ENCODE results near the gene NOTCH1.
"Not testable (repeated sequence)": the region's sequence is repeated elsewhere in the genome, so short reads cannot be mapped to it uniquely, and the experiment has no call there.

The NOTCH1 gene

GRCh38 chr9:136577941-136578625 lies 32.2 kb upstream of the NOTCH1 start:
- Histone ChIP-seq H2BK5ac (ENCODE audit: low read length) (peak overlapping the region; percentile 77), H2AFZ (ENCODE audit: low read length) (no peak overlapping the region), H2BK15ac (ENCODE audit: low read length) (peak overlapping the region; percentile 86), H4K91ac (ENCODE audit: low read depth, low read length, poor library complexity) (no peak overlapping the region), H3K36me3 (replicated peaks in 1 of 2; ENCODE audit: control insufficient read depth in 2 of 2, insufficient read depth in 2 of 2, low read length in 2 of 2) (no peaks in the 10 kb centered on the region), H3K9ac (ENCODE audit: low read depth, low read length, poor library complexity) (no peak overlapping the region), H2BK12ac (ENCODE audit: low read length) (no peak overlapping the region), H3K9me3 (replicated peaks in 1 of 2; ENCODE audit: control insufficient read depth in 2 of 2, insufficient read depth in 1 of 2, low read depth in 1 of 2, low read length in 2 of 2) (peaks cover 0 to 2% of the 10 kb centered on the region in 2 donors), H3K18ac (ENCODE audit: low read length) (peak overlapping the region; percentile 77), H2AK5ac (ENCODE audit: low read depth, low read length) (peak overlapping the region; percentile 90), H3K4me2 (ENCODE audit: insufficient read depth, low read length, poor library complexity, severe bottlenecking) (no peak overlapping the region), H2BK120ac (ENCODE audit: low read depth, low read length) (no peak overlapping the region), H3K4ac (ENCODE audit: low read length) (no peak overlapping the region), H3K14ac (ENCODE audit: low read length) (no peak overlapping the region), H3K4me1 (ENCODE audit: control insufficient read depth in 2 of 2, insufficient read depth in 1 of 2, low read depth in 1 of 2, low read length in 2 of 2) (peaks cover 13 to 16% of the 10 kb centered on the region in 2 donors), H4K8ac (ENCODE audit: low read depth, low read length) (no peak overlapping the region), H3K23ac (ENCODE audit: low read depth, low read length, poor library complexity) (peak overlapping the region; percentile 52), H3K79me1 (ENCODE audit: low read depth, low read length) (no peaks in the 10 kb centered on the region), H3K4me3 (ENCODE audit: low read length in 2 of 2) (no peak overlapping the region), H3K27ac (replicated peaks; ENCODE audit: low read length) (peak overlapping the region; percentile 50), H3K27me3 (ENCODE audit: control insufficient read depth in 3 of 3, insufficient read depth in 3 of 3, low read depth in 1 of 3, low read length in 3 of 3) (no peaks in the 10 kb centered on the region)
- WGBS, 2 donors (ENCODE audit: extremely low coverage in 2 of 2, insufficient read length in 2 of 2, insufficient replicate concordance in 1 of 2) = no CpG with 5 or more reads among the region's 27 CpGs
- DNase-seq (ENCODE audit: low spot score) = no peak

- H3K9me3 ChIP-seq (replicated peaks in 1 of 2; ENCODE audit: control insufficient read depth in 2 of 2, insufficient read depth in 1 of 2, low read depth in 1 of 2, low read length in 2 of 2) = no peaks in the 10 kb centered on the region
- H3K18ac ChIP-seq (ENCODE audit: low read length) = peak overlapping the region; percentile 93
- H2AFZ ChIP-seq (ENCODE audit: low read length) = no peak overlapping the region
- no peaks in the 10 kb centered on the region for H3K27me3 ChIP-seq (ENCODE audit: control insufficient read depth in 3 of 3, insufficient read depth in 3 of 3, low read depth in 1 of 3, low read length in 3 of 3)
- no peak for DNase-seq (ENCODE audit: low spot score)
- H2BK120ac ChIP-seq (ENCODE audit: low read depth, low read length) = peak overlapping the region; percentile 92
- peak overlapping the region; percentile 99 for H2BK15ac ChIP-seq (ENCODE audit: low read length)
- no peak overlapping the region for H3K9ac ChIP-seq (ENCODE audit: low read depth, low read length, poor library complexity)
- H3K4me1 ChIP-seq (ENCODE audit: control insufficient read depth in 2 of 2, insufficient read depth in 1 of 2, low read depth in 1 of 2, low read length in 2 of 2) = peaks cover 28 to 29% of the 10 kb centered on the region in 2 donors
- no peak overlapping the region for H4K8ac ChIP-seq (ENCODE audit: low read depth, low read length)
- no peak overlapping the region for H3K4me3 ChIP-seq (ENCODE audit: low read length in 2 of 2)
- peak overlapping the region; percentile 78 for H2BK5ac ChIP-seq (ENCODE audit: low read length)
- peak overlapping the region; percentile 85 for H3K4ac ChIP-seq (ENCODE audit: low read length)
- WGBS, 2 donors (ENCODE audit: extremely low coverage in 2 of 2, insufficient read length in 2 of 2, insufficient replicate concordance in 1 of 2) = no CpG with 5 or more reads among the region's 8 CpGs
- peak overlapping the region; percentile 39 for H4K91ac ChIP-seq (ENCODE audit: low read depth, low read length, poor library complexity)
- H3K23ac ChIP-seq (ENCODE audit: low read depth, low read length, poor library complexity) = no peak overlapping the region
- H2BK12ac ChIP-seq (ENCODE audit: low read length) = peak overlapping the region; percentile 82
- H3K79me1 ChIP-seq (ENCODE audit: low read depth, low read length) = no peaks in the 10 kb centered on the region
- H3K4me2 ChIP-seq (ENCODE audit: insufficient read depth, low read length, poor library complexity, severe bottlenecking) = no peak overlapping the region
- H3K27ac ChIP-seq (replicated peaks; ENCODE audit: low read length) = no peak overlapping the region
- no peak overlapping the region for H3K14ac ChIP-seq (ENCODE audit: low read length)
- H2AK5ac ChIP-seq (ENCODE audit: low read depth, low read length) = peak overlapping the region; percentile 99
- no peaks in the 10 kb centered on the region for H3K36me3 ChIP-seq (replicated peaks in 1 of 2; ENCODE audit: control insufficient read depth in 2 of 2, insufficient read depth in 2 of 2, low read length in 2 of 2)
Measured at GRCh38 chr9:136576269-136576626, 30.4 kb upstream of the NOTCH1 start.

GRCh38 chr9:136575626-136576268 lies 29.9 kb upstream of the NOTCH1 start:
- Histone ChIP-seq H2AFZ (ENCODE audit: low read length) (no peak overlapping the region), H3K14ac (ENCODE audit: low read length) (peak overlapping the region; percentile 86), H3K27me3 (ENCODE audit: control insufficient read depth in 3 of 3, insufficient read depth in 3 of 3, low read depth in 1 of 3, low read length in 3 of 3) (no peaks in the 10 kb centered on the region), H2BK12ac (ENCODE audit: low read length) (peak overlapping the region; percentile 80), H3K4ac (ENCODE audit: low read length) (peak overlapping the region; percentile 85), H2AK5ac (ENCODE audit: low read depth, low read length) (peak overlapping the region; percentile 99), H4K91ac (ENCODE audit: low read depth, low read length, poor library complexity) (peak overlapping the region; percentile 39), H2BK5ac (ENCODE audit: low read length) (peak overlapping the region; percentile 78), H3K36me3 (replicated peaks in 1 of 2; ENCODE audit: control insufficient read depth in 2 of 2, insufficient read depth in 2 of 2, low read length in 2 of 2) (no peaks in the 10 kb centered on the region), H3K23ac (ENCODE audit: low read depth, low read length, poor library complexity) (peak overlapping the region; percentile 39), H3K9ac (ENCODE audit: low read depth, low read length, poor library complexity) (peak overlapping the region; percentile 30), H3K79me1 (ENCODE audit: low read depth, low read length) (no peaks in the 10 kb centered on the region), H2BK120ac (ENCODE audit: low read depth, low read length) (peak overlapping the region; percentile 92), H3K27ac (replicated peaks; ENCODE audit: low read length) (no peak overlapping the region), H3K4me3 (ENCODE audit: low read length in 2 of 2) (no peak overlapping the region), H2BK15ac (ENCODE audit: low read length) (peak overlapping the region; percentile 99), H3K4me2 (ENCODE audit: insufficient read depth, low read length, poor library complexity, severe bottlenecking) (no peak overlapping the region), H3K18ac (ENCODE audit: low read length) (peak overlapping the region; percentile 93), H4K8ac (ENCODE audit: low read depth, low read length) (no peak overlapping the region), H3K4me1 (ENCODE audit: control insufficient read depth in 2 of 2, insufficient read depth in 1 of 2, low read depth in 1 of 2, low read length in 2 of 2) (peaks cover 33 to 34% of the 10 kb centered on the region in 2 donors), H3K9me3 (replicated peaks in 1 of 2; ENCODE audit: control insufficient read depth in 2 of 2, insufficient read depth in 1 of 2, low read depth in 1 of 2, low read length in 2 of 2) (no peaks in the 10 kb centered on the region)
- no CpG with 5 or more reads among the region's 21 CpGs for WGBS, 2 donors (ENCODE audit: extremely low coverage in 2 of 2, insufficient read length in 2 of 2, insufficient replicate concordance in 1 of 2)
- no peak for DNase-seq (ENCODE audit: low spot score)

GRCh38 chr9:136574606-136575005 lies 28.8 kb upstream of the NOTCH1 start:
- H4K8ac ChIP-seq (ENCODE audit: low read depth, low read length); H3K27ac ChIP-seq (replicated peaks; ENCODE audit: low read length); H2BK15ac ChIP-seq (ENCODE audit: low read length); H3K23ac ChIP-seq (ENCODE audit: low read depth, low read length, poor library complexity); H4K91ac ChIP-seq (ENCODE audit: low read depth, low read length, poor library complexity); H3K79me1 ChIP-seq (ENCODE audit: low read depth, low read length); H3K4me2 ChIP-seq (ENCODE audit: insufficient read depth, low read length, poor library complexity, severe bottlenecking); H2BK12ac ChIP-seq (ENCODE audit: low read length); H2AFZ ChIP-seq (ENCODE audit: low read length); H3K4me3 ChIP-seq (ENCODE audit: low read length in 2 of 2); H2BK120ac ChIP-seq (ENCODE audit: low read depth, low read length); H3K14ac ChIP-seq (ENCODE audit: low read length); H3K36me3 ChIP-seq (replicated peaks in 1 of 2; ENCODE audit: control insufficient read depth in 2 of 2, insufficient read depth in 2 of 2, low read length in 2 of 2); H2AK5ac ChIP-seq (ENCODE audit: low read depth, low read length); DNase-seq (ENCODE audit: low spot score); H3K4ac ChIP-seq (ENCODE audit: low read length); H3K9ac ChIP-seq (ENCODE audit: low read depth, low read length, poor library complexity); H3K27me3 ChIP-seq (ENCODE audit: control insufficient read depth in 3 of 3, insufficient read depth in 3 of 3, low read depth in 1 of 3, low read length in 3 of 3); H3K9me3 ChIP-seq (replicated peaks in 1 of 2; ENCODE audit: control insufficient read depth in 2 of 2, insufficient read depth in 1 of 2, low read depth in 1 of 2, low read length in 2 of 2); H2BK5ac ChIP-seq (ENCODE audit: low read length): not testable (repeated sequence)
- H3K18ac ChIP-seq (ENCODE audit: low read length) = peak overlapping the region; percentile 54
- WGBS, 2 donors (ENCODE audit: extremely low coverage in 2 of 2, insufficient read length in 2 of 2, insufficient replicate concordance in 1 of 2) = no CpG with 5 or more reads among the region's 16 CpGs
- H3K4me1 ChIP-seq (ENCODE audit: control insufficient read depth in 2 of 2, insufficient read depth in 1 of 2, low read depth in 1 of 2, low read length in 2 of 2) = peaks cover 42 to 45% of the 10 kb centered on the region in 2 donors
